B cell (primary cell): ENCODE data around the gene DAB2IP. TPM values are rescaled to one million over a fixed set of nuclear protein-coding genes. Genes with fewer than 3 reads are reported as not detected.

ENCODE experiments used
- ATAC-seq: fragments of 200-7000 bp; cut with Tn5 transposase; one replicate; pipeline ENCODE4 v1.10.0; 2021; ENCODE audit warnings: low read depth, mild to moderate bottlenecking, moderate number of reproducible peaks, moderate library complexity
- CTCF ChIA-PET: fragments of 350-600 bp; sonication (Branson Sonifier 250); formaldehyde crosslinking; loops from one replicate; lab custom pipeline; 2021; ENCODE audit warnings: antibody characterized with exemption, inconsistent platforms; lab: Charles Lee
- POLR2A ChIA-PET: fragments of 350-600 bp; sonication (Branson Sonifier 250); formaldehyde crosslinking; loops from one replicate; lab custom pipeline; 2021; ENCODE audit warnings: antibody characterized with exemption; lab: Charles Lee
- DNase-seq: peaks from one replicate; pipeline ENCODE4 v3.0.0; 2013
- H2AFZ ChIP-seq: 2 replicates; pipeline ENCODE4 v1.6.1; 2012; ENCODE audit warnings: mild to moderate bottlenecking, low read depth, low read length; ENCODE audit not compliant: insufficient read depth, poor library complexity, severe bottlenecking
- H3K27ac ChIP-seq, 2 donors: 1 replicate in 1 of 2; 2 replicates in 1 of 2; pipeline ENCODE4 v1.5.1; 2012 to 2013; ENCODE audit warnings: low read length in 2 of 2, mild to moderate bottlenecking in 2 of 2, moderate library complexity in 1 of 2
- H3K27me3 ChIP-seq, 4 experiments: fragments of 200-600 bp in 1 of 4; sonication (generic) in 1 of 4; replicated peaks in 1 of 4; 1 replicate in 2 of 4; 2 replicates in 2 of 4; pipeline versions ENCODE4 v1.6.1 to v1.7.0; 2013 to 2016; ENCODE audit warnings: low read length in 3 of 4, mild to moderate bottlenecking in 2 of 4, mixed read lengths in 1 of 4, moderate library complexity in 1 of 4; ENCODE audit not compliant: insufficient read depth in 4 of 4, control insufficient read depth in 3 of 4; ENCODE audit errors: control extremely low read depth in 1 of 4
- H3K36me3 ChIP-seq, 2 experiments: replicated peaks in 1 of 2; 1 replicate in 1 of 2; 2 replicates in 1 of 2; pipeline versions ENCODE4 v1.6.1 to v1.7.1; 2013; ENCODE audit warnings: low read length in 1 of 2; ENCODE audit not compliant: insufficient read depth in 2 of 2, control insufficient read depth in 1 of 2; ENCODE audit errors: control extremely low read depth in 1 of 2, extremely low read depth in 1 of 2
- H3K4me1 ChIP-seq, 2 donors: fragments of 200-600 bp in 1 of 2; sonication (generic) in 1 of 2; 1 replicate in 1 of 2; 2 replicates in 1 of 2; pipeline versions ENCODE4 v1.5.1 to v1.6.1; 2013 to 2017; ENCODE audit warnings: low read length in 2 of 2; ENCODE audit not compliant: control insufficient read depth in 2 of 2, insufficient read depth in 2 of 2
- H3K4me2 ChIP-seq: replicated peaks from 2 replicates; pipeline ENCODE3; 2012; ENCODE audit warnings: mild to moderate bottlenecking, low read depth, low read length; ENCODE audit not compliant: poor library complexity, severe bottlenecking
- H3K4me3 ChIP-seq, 5 experiments: fragments of 200-600 bp in 1 of 5; sonication (generic) in 1 of 5; 1 replicate in 3 of 5; 2 replicates in 2 of 5; pipeline versions ENCODE4 v1.5.1 to v1.7.0; 2011 to 2016; ENCODE audit warnings: low read length in 4 of 5, mild to moderate bottlenecking in 4 of 5, low read depth in 2 of 5, control low read depth in 1 of 5, moderate library complexity in 1 of 5; ENCODE audit not compliant: insufficient read depth in 1 of 5; ENCODE audit errors: control extremely low read depth in 1 of 5, extremely low read depth in 1 of 5
- H3K79me2 ChIP-seq: fragments of 200-600 bp; sonication (generic); one replicate; pipeline ENCODE4 v1.6.0; 2016; ENCODE audit warnings: low read length; ENCODE audit not compliant: control insufficient read depth, insufficient read depth
- H3K9ac ChIP-seq: fragments of 200-600 bp; sonication (generic); 2 replicates; pipeline ENCODE4 v1.6.1; 2017; ENCODE audit warnings: mild to moderate bottlenecking, low read length, moderate library complexity
- H3K9me3 ChIP-seq, 3 donors: one replicate each; pipeline versions ENCODE4 v1.6.1 to v1.7.1; 2013; ENCODE audit warnings: low read length in 2 of 3; ENCODE audit not compliant: control insufficient read depth in 2 of 3, insufficient read depth in 1 of 3; ENCODE audit errors: control extremely low read depth in 1 of 3
- H4K20me1 ChIP-seq: 2 replicates; pipeline ENCODE4 v1.6.0; 2012; ENCODE audit warnings: mild to moderate bottlenecking, low read length; ENCODE audit not compliant: insufficient read depth, control insufficient read depth, poor library complexity, severe bottlenecking
- H3K27ac Mint-ChIP-seq: one replicate; pipeline ENCODE4 v1.8.0; 2021; ENCODE audit warnings: mixed read lengths
- H3K27me3 Mint-ChIP-seq: one replicate; pipeline ENCODE4 v1.8.0; 2021; ENCODE audit warnings: mixed read lengths
- H3K4me1 Mint-ChIP-seq: one replicate; pipeline ENCODE4 v1.8.0; 2021; ENCODE audit warnings: mixed read lengths
- H3K4me3 Mint-ChIP-seq: one replicate; pipeline ENCODE4 v1.8.0; 2021; ENCODE audit warnings: mixed read lengths
- H3K9me3 Mint-ChIP-seq: one replicate; pipeline ENCODE4 v1.8.0; 2022; ENCODE audit warnings: mixed read lengths; ENCODE audit not compliant: insufficient read depth
- EZH2 ChIP-seq: IDR thresholded peaks from 2 replicates; pipeline ENCODE4 v1.6.1; 2012; ENCODE audit warnings: borderline replicate concordance, low read depth, mild to moderate bottlenecking, moderate library complexity, low read length; ENCODE audit not compliant: insufficient read depth, poor library complexity, severe bottlenecking
- WGBS: methylation state at CpG from one replicate; pipeline ENCODE4 v1.1.5; 2013; ENCODE audit warnings: missing lambda C conversion rate; ENCODE audit not compliant: insufficient coverage; 5-methylcytosine and 5-hydroxymethylcytosine counted together
- intact Hi-C: fragments of 100-400 bp; cut with micrococcal nuclease; formaldehyde crosslinking; loops from one replicate; pipeline ENCODE4 v1.10.0; 2022
- polyA plus RNA-seq: library from polyadenylated mRNA; depleted of rRNA; stranded (reverse); fragments of >200 nt; gene quantifications from 2 replicates; pipeline ENCODE4 v1.2.3, GENCODE V29; 2012
- total RNA-seq, 2 donors: library from RNA; stranded (reverse); fragments of 120-200 nt in 1 of 2; gene quantifications; 1 replicate in 1 of 2; 2 replicates in 1 of 2; pipeline versions ENCODE4 v1.2.3 to v1.2.4, GENCODE V29; 2013 to 2022
- TF ChIP-seq, protein P1 (sequence below): fragments of 200-600 bp; IDR thresholded peaks from one replicate; pipeline ENCODE4 v1.8.0; 2022; ENCODE audit warnings: antibody characterized with exemption, mild to moderate bottlenecking

DAB2IP gene
- total and polyA plus RNA-seq, 2 donors (not counting 1 experiment from before 2014, with no cell fraction given), result 1.1 to 3.9 TPM

DNA sequence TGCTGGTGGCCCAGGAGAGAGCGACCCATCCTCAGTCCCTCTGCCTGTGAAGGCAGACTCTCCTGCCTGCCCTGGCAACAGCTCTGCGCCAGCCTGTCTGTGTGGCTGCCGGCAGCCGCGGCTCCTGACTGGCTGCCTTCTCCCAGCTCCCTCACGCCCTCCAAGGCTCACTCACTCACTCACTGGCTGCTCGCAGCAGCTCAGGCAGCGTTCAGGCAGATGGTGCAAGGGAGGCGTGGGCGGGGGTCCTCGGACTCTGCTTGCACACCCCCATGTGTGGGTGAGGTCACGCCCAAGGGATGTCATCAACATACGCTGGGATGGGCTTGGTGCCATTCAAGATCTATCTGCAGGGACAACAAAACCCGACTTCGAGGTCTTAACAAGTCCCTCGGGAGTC, 66.7 kb downstream of the DAB2IP start:
- no peak overlapping the region for H3K4me3 Mint-ChIP-seq
- no peak for DNase-seq
- no peaks in the 10 kb centered on the region for H3K27me3 Mint-ChIP-seq
- no peaks in the 10 kb centered on the region for H3K9me3 ChIP-seq
- H3K4me1 ChIP-seq, result no peaks in the 10 kb centered on the region
- no peaks in the 10 kb centered on the region for H3K4me1 Mint-ChIP-seq
- no peak overlapping the region for H3K9ac ChIP-seq
- no peaks in the 10 kb centered on the region for H4K20me1 ChIP-seq
- ChIA-PET CTCF (interaction anchor here (0.9 to 1.0 kb wide), 2 partner anchors 17 to 31 kb away, joined by 3 read pairs; no protein-coding TSS in a partner anchor), POLR2A (no interaction called here)
- no peak overlapping the region for H3K4me3 ChIP-seq
- WGBS, result 89% methylated on average over 16 of the region's 16 CpGs
- ATAC-seq, result no peak
- no peak for TF ChIP-seq EZH2
- TF ChIP-seq, protein P1, sequence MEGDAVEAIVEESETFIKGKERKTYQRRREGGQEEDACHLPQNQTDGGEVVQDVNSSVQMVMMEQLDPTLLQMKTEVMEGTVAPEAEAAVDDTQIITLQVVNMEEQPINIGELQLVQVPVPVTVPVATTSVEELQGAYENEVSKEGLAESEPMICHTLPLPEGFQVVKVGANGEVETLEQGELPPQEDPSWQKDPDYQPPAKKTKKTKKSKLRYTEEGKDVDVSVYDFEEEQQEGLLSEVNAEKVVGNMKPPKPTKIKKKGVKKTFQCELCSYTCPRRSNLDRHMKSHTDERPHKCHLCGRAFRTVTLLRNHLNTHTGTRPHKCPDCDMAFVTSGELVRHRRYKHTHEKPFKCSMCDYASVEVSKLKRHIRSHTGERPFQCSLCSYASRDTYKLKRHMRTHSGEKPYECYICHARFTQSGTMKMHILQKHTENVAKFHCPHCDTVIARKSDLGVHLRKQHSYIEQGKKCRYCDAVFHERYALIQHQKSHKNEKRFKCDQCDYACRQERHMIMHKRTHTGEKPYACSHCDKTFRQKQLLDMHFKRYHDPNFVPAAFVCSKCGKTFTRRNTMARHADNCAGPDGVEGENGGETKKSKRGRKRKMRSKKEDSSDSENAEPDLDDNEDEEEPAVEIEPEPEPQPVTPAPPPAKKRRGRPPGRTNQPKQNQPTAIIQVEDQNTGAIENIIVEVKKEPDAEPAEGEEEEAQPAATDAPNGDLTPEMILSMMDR, result no peak
- H3K27ac ChIP-seq, result no peak overlapping the region
- H3K36me3 ChIP-seq, result no peaks in the 10 kb centered on the region
- intact Hi-C loops, result no loop called here
- no peaks in the 10 kb centered on the region for H3K79me2 ChIP-seq
- no peak overlapping the region for H3K27ac Mint-ChIP-seq
- no peak overlapping the region for H3K4me2 ChIP-seq
- H2AFZ ChIP-seq, result no peak overlapping the region
- peaks cover 0 to 2% (median 0%) of the 10 kb centered on the region in 4 experiments for H3K27me3 ChIP-seq
- no peaks in the 10 kb centered on the region for H3K9me3 Mint-ChIP-seq

DNA sequence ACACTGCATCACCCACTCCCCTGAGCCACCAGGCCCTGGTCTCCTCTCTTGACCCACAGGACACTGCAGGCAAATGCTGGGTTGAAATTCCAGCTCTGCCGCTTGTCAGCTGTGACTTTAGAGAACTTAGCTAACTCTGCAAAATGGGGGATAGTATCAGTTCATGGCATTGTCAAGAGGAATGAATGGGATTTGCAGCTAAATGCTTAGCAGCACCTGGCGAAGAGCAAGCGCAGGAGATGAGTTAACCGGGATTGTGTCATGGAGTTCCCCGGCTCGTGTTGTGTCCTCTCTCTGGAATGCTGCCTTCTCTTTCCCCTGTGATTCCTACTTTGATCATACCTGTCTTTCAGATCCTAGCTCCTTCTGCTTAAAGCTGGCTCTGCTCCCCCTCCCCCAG, 67.1 kb downstream of the DAB2IP start:
- Histone ChIP-seq H3K9me3 (no peaks in the 10 kb centered on the region), H3K36me3 (no peaks in the 10 kb centered on the region), H4K20me1 (no peaks in the 10 kb centered on the region), H3K27me3 (no peaks in the 10 kb centered on the region), H3K4me2 (no peak overlapping the region), H3K9ac (no peak overlapping the region), H3K4me3 (no peak overlapping the region), H2AFZ (no peak overlapping the region), H3K79me2 (no peaks in the 10 kb centered on the region), H3K4me1 (no peaks in the 10 kb centered on the region), H3K27ac (no peak overlapping the region)
- TF ChIP-seq EZH2, result no peak
- TF ChIP-seq, protein P1, result no peak
- H3K27me3 Mint-ChIP-seq, result no peaks in the 10 kb centered on the region
- 98% methylated on average over 6 of the region's 6 CpGs for WGBS
- ATAC-seq, result no peak
- ChIA-PET POLR2A (no interaction called here), CTCF (interaction anchor here (0.9 to 1.0 kb wide), 2 partner anchors 16 to 31 kb away, joined by 3 read pairs; no protein-coding TSS in a partner anchor)
- no peak for DNase-seq
- no peak overlapping the region for H3K27ac Mint-ChIP-seq
- H3K4me1 Mint-ChIP-seq, result no peaks in the 10 kb centered on the region
- no peaks in the 10 kb centered on the region for H3K9me3 Mint-ChIP-seq
- intact Hi-C loops, result no loop called here
- no peak overlapping the region for H3K4me3 Mint-ChIP-seq
